ENCODE data around the gene PLPP4. TPM values are rescaled to one million over a fixed set of nuclear protein-coding genes. Genes with fewer than 3 reads are reported as not detected.
A peak's percentile ranks its signal among the peaks of the same experiment; 100 is the strongest.

PLPP4 gene
- polyA plus RNA-seq, 1 donor from 2014 or later: 4.4 TPM

DNA sequence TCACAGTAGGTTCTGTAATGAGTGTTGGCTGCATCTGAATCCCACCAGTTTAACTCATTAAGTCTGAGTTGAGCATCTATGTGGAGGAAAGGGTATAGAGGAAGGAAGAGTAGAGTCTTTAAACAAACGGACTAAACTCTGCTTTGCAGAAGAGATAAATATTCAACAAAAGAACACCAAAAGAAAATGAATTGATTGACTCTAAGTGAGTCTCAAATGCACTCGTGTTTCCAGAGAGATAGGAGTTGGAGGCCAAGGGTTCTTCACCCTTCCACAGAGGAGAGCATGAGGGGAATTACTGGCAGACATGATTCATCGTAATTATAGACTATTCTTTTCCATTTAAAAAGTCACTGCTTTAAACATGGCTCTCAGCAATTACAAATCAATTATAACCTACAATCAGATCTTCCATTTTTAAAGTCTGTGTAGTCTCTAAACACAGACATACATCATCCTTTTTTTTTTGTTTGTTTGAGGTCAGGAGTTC lies 56.3 kb downstream of the PLPP4 start:
- Histone ChIP-seq H3K4me2 (ENCODE audit: low read length) (no peak overlapping the region), H3K9me3 (ENCODE audit: low read length) (no peaks in the 10 kb centered on the region), H3K79me2 (replicated peaks; ENCODE audit: insufficient read depth, low read length) (no peaks in the 10 kb centered on the region), H3K27me3 (ENCODE audit: insufficient read depth, low read depth, low read length) (no peaks in the 10 kb centered on the region), H3K4me3 (ENCODE audit: low read length) (no peak overlapping the region), H4K20me1 (ENCODE audit: insufficient read depth) (no peaks in the 10 kb centered on the region), H3K9me2 (ENCODE audit: insufficient read depth, low read length) (no peaks in the 10 kb centered on the region), H3K36me3 (ENCODE audit: insufficient read depth, low read length) (no peaks in the 10 kb centered on the region), H2AFZ (ENCODE audit: low read depth, low read length) (no peak overlapping the region), H3K9ac (ENCODE audit: low read length) (no peak overlapping the region), H3K27ac (ENCODE audit: low read length) (no peak overlapping the region), H3F3A (ENCODE audit: insufficient read depth, low read length, poor library complexity, severe bottlenecking) (no peaks in the 10 kb centered on the region)
- TF ChIP-seq RAD21 (conservative IDR thresholded peaks at IDR 0.05) (no peak), TAF1 (IDR thresholded peaks at IDR 0.05; ENCODE audit: low read depth) (no peak), EP300 (conservative IDR thresholded peaks at IDR 0.05; ENCODE audit: poor library complexity, severe bottlenecking) (no peak), SMC3 (conservative IDR thresholded peaks at IDR 0.05; ENCODE audit: poor library complexity) (no peak)
- TF ChIP-seq, protein P1, sequence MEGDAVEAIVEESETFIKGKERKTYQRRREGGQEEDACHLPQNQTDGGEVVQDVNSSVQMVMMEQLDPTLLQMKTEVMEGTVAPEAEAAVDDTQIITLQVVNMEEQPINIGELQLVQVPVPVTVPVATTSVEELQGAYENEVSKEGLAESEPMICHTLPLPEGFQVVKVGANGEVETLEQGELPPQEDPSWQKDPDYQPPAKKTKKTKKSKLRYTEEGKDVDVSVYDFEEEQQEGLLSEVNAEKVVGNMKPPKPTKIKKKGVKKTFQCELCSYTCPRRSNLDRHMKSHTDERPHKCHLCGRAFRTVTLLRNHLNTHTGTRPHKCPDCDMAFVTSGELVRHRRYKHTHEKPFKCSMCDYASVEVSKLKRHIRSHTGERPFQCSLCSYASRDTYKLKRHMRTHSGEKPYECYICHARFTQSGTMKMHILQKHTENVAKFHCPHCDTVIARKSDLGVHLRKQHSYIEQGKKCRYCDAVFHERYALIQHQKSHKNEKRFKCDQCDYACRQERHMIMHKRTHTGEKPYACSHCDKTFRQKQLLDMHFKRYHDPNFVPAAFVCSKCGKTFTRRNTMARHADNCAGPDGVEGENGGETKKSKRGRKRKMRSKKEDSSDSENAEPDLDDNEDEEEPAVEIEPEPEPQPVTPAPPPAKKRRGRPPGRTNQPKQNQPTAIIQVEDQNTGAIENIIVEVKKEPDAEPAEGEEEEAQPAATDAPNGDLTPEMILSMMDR (IDR thresholded peaks at IDR 0.05; ENCODE audit: poor library complexity, severe bottlenecking): no peak

DNA sequence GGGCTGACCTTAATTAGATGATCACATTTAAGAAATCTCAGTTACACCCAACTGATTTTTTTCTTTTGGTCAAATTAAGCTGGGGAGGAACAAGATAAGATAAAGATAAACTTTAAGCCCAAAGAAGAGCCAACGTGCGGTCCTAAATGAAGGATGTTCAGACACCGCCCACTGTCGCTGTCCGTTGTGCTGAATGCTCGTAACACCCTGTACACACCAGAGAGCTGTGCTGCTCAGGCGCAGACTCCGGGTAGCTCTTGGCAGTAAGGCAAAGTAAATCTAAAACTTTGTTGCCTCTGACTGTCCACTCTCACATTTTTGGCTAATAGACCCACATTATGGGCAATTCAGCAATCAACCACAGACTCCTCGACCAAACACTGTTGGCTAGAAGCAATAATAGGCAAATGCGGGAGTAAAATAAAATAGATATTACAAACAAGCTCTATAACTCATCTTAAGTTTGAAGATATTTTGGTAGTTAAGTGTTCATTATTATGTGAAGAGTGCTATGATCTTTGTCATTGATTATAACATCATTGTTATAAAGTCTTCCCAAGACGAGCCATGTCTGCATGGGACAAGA lies 57.1 kb downstream of the PLPP4 start:
- no peaks in the 10 kb centered on the region for H3K9me2 ChIP-seq (ENCODE audit: insufficient read depth, low read length)
- H3K9me3 ChIP-seq (ENCODE audit: low read length): no peaks in the 10 kb centered on the region
- TF ChIP-seq, protein P2, sequence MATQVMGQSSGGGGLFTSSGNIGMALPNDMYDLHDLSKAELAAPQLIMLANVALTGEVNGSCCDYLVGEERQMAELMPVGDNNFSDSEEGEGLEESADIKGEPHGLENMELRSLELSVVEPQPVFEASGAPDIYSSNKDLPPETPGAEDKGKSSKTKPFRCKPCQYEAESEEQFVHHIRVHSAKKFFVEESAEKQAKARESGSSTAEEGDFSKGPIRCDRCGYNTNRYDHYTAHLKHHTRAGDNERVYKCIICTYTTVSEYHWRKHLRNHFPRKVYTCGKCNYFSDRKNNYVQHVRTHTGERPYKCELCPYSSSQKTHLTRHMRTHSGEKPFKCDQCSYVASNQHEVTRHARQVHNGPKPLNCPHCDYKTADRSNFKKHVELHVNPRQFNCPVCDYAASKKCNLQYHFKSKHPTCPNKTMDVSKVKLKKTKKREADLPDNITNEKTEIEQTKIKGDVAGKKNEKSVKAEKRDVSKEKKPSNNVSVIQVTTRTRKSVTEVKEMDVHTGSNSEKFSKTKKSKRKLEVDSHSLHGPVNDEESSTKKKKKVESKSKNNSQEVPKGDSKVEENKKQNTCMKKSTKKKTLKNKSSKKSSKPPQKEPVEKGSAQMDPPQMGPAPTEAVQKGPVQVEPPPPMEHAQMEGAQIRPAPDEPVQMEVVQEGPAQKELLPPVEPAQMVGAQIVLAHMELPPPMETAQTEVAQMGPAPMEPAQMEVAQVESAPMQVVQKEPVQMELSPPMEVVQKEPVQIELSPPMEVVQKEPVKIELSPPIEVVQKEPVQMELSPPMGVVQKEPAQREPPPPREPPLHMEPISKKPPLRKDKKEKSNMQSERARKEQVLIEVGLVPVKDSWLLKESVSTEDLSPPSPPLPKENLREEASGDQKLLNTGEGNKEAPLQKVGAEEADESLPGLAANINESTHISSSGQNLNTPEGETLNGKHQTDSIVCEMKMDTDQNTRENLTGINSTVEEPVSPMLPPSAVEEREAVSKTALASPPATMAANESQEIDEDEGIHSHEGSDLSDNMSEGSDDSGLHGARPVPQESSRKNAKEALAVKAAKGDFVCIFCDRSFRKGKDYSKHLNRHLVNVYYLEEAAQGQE (IDR thresholded peaks at IDR 0.05; ENCODE audit: borderline replicate concordance): peak; percentile 54
- TF ChIP-seq MXI1 (conservative IDR thresholded peaks at IDR 0.05; ENCODE audit: poor library complexity, severe bottlenecking): no peak
- H3K9ac ChIP-seq (ENCODE audit: low read length): no peak overlapping the region
- no peak overlapping the region for H3K4me2 ChIP-seq (ENCODE audit: low read length)
- H4K20me1 ChIP-seq (ENCODE audit: insufficient read depth): no peaks in the 10 kb centered on the region
- H2AFZ ChIP-seq (ENCODE audit: low read depth, low read length): no peak overlapping the region
- no peak overlapping the region for H3K4me3 ChIP-seq (ENCODE audit: low read length)
- no peaks in the 10 kb centered on the region for H3K27me3 ChIP-seq (ENCODE audit: insufficient read depth, low read depth, low read length)
- H3K79me2 ChIP-seq (replicated peaks; ENCODE audit: insufficient read depth, low read length): no peaks in the 10 kb centered on the region
- H3K36me3 ChIP-seq (ENCODE audit: insufficient read depth, low read length): no peaks in the 10 kb centered on the region
- no peak overlapping the region for H3K27ac ChIP-seq (ENCODE audit: low read length)
- H3F3A ChIP-seq (ENCODE audit: insufficient read depth, low read length, poor library complexity, severe bottlenecking): no peaks in the 10 kb centered on the region

DNA sequence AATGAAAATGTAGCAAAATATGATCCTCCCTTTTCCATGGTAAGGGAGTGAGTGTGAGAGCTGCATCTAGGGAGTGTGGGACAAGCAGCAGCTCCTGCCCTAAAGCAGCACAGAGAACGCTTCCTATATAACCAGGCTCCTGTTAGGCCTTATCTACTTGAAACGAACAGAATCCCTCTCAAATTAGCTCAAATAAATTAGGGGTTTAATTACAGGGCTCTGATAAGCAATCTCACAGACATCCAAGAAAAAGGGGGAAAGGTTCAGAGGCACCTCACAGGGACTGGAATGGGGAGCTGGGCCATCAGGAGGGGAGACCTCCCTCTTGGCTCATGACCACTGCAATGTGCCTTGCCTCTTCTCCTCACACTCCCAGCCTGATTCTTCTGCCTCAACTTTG lies 57.9 kb downstream of the PLPP4 start:
- H3K9me2 ChIP-seq (ENCODE audit: insufficient read depth, low read length): no peaks in the 10 kb centered on the region
- no peaks in the 10 kb centered on the region for H3K9me3 ChIP-seq (ENCODE audit: low read length)
- no peaks in the 10 kb centered on the region for H3K27me3 ChIP-seq (ENCODE audit: insufficient read depth, low read depth, low read length)
- no peaks in the 10 kb centered on the region for H3F3A ChIP-seq (ENCODE audit: insufficient read depth, low read length, poor library complexity, severe bottlenecking)
- H2AFZ ChIP-seq (ENCODE audit: low read depth, low read length): no peak overlapping the region
- H3K79me2 ChIP-seq (replicated peaks; ENCODE audit: insufficient read depth, low read length): no peaks in the 10 kb centered on the region
- no peaks in the 10 kb centered on the region for H3K36me3 ChIP-seq (ENCODE audit: insufficient read depth, low read length)
- no peak for TF ChIP-seq SMC3 (conservative IDR thresholded peaks at IDR 0.05; ENCODE audit: poor library complexity)
- TF ChIP-seq, protein P1 (IDR thresholded peaks at IDR 0.05; ENCODE audit: poor library complexity, severe bottlenecking): no peak
- TF ChIP-seq, protein P2 (IDR thresholded peaks at IDR 0.05; ENCODE audit: borderline replicate concordance): no peak
- no peak for TF ChIP-seq EP300 (conservative IDR thresholded peaks at IDR 0.05; ENCODE audit: poor library complexity, severe bottlenecking)
- no peak for TF ChIP-seq TAF1 (IDR thresholded peaks at IDR 0.05; ENCODE audit: low read depth)
- TF ChIP-seq POLR2AphosphoS5 (IDR thresholded peaks at IDR 0.05): no peak
- TF ChIP-seq EZH2 (IDR thresholded peaks at IDR 0.05; ENCODE audit: borderline replicate concordance, insufficient read depth, low read length, poor library complexity, severe bottlenecking): no peak
- TF ChIP-seq RAD21 (conservative IDR thresholded peaks at IDR 0.05): no peak
- no peak for TF ChIP-seq MXI1 (conservative IDR thresholded peaks at IDR 0.05; ENCODE audit: poor library complexity, severe bottlenecking)
- H4K20me1 ChIP-seq (ENCODE audit: insufficient read depth): no peaks in the 10 kb centered on the region
- no peak overlapping the region for H3K9ac ChIP-seq (ENCODE audit: low read length)
- H3K4me2 ChIP-seq (ENCODE audit: low read length): no peak overlapping the region
- H3K4me3 ChIP-seq (ENCODE audit: low read length): no peak overlapping the region
- no peak overlapping the region for H3K27ac ChIP-seq (ENCODE audit: low read length)

Measured in neural cell (in vitro differentiated cells).